Trophoblast cell (in vitro differentiated cells and primary cell): ENCODE measurements around the gene QRFP.

Experiments used
- DNase-seq, 2 donors: peaks; one replicate each; pipeline ENCODE4 v3.0.0-alpha.2; 2016
- H2AFZ ChIP-seq: 2 replicates; pipeline ENCODE4 v1.6.1; 2013; ENCODE audit warnings: low read length, moderate library complexity, mild to moderate bottlenecking; ENCODE audit not compliant: insufficient read depth, poor library complexity
- H2AK5ac ChIP-seq: 2 replicates; pipeline ENCODE4 v1.6.1; 2013; ENCODE audit warnings: mild to moderate bottlenecking, low read length
- H2BK120ac ChIP-seq: 2 replicates; pipeline ENCODE4 v1.6.1; 2013; ENCODE audit warnings: low read length, mild to moderate bottlenecking, moderate library complexity; ENCODE audit not compliant: insufficient read depth, poor library complexity
- H2BK12ac ChIP-seq: 2 replicates; pipeline ENCODE4 v1.6.1; 2013; ENCODE audit warnings: mild to moderate bottlenecking, low read length, moderate library complexity
- H2BK5ac ChIP-seq: 2 replicates; pipeline ENCODE4 v1.6.1; 2013; ENCODE audit warnings: low read length, low read depth, moderate library complexity, mild to moderate bottlenecking; ENCODE audit not compliant: poor library complexity
- H3K14ac ChIP-seq: 2 replicates; pipeline ENCODE4 v1.6.1; 2013; ENCODE audit warnings: mild to moderate bottlenecking, low read length
- H3K18ac ChIP-seq: 2 replicates; pipeline ENCODE4 v1.6.1; 2013; ENCODE audit warnings: mild to moderate bottlenecking, low read length
- H3K23ac ChIP-seq: 2 replicates; pipeline ENCODE4 v1.6.1; 2013; ENCODE audit warnings: low read length
- H3K27ac ChIP-seq: 2 replicates; pipeline ENCODE4 v1.5.1; 2013; ENCODE audit warnings: low read depth, mild to moderate bottlenecking, inconsistent platforms, low read length, moderate library complexity
- H3K27me3 ChIP-seq: 2 replicates; pipeline ENCODE4 v1.6.1; 2013; ENCODE audit warnings: inconsistent platforms, mild to moderate bottlenecking, low read length, moderate library complexity; ENCODE audit not compliant: insufficient read depth
- H3K36me3 ChIP-seq, 2 experiments: 1 replicate in 1 of 2; 2 replicates in 1 of 2; pipeline ENCODE4 v1.6.1; 2013; ENCODE audit warnings: low read length in 2 of 2, mild to moderate bottlenecking in 2 of 2, moderate library complexity in 1 of 2; ENCODE audit not compliant: insufficient read depth in 2 of 2, control insufficient read depth in 1 of 2
- H3K4ac ChIP-seq: 2 replicates; pipeline ENCODE4 v1.6.1; 2013; ENCODE audit warnings: low read depth, mild to moderate bottlenecking, low read length, moderate library complexity
- H3K4me1 ChIP-seq, 2 experiments: 1 replicate in 1 of 2; 2 replicates in 1 of 2; pipeline ENCODE4 v1.6.1; 2013; ENCODE audit warnings: low read length in 2 of 2, mild to moderate bottlenecking in 2 of 2, moderate library complexity in 1 of 2; ENCODE audit not compliant: insufficient read depth in 2 of 2, control insufficient read depth in 1 of 2
- H3K4me2 ChIP-seq: 2 replicates; pipeline ENCODE4 v1.6.1; 2013; ENCODE audit warnings: inconsistent platforms, mild to moderate bottlenecking, low read length, moderate library complexity
- H3K4me3 ChIP-seq: 2 replicates; pipeline ENCODE4 v1.5.1; 2013; ENCODE audit warnings: mild to moderate bottlenecking, low read depth, low read length, inconsistent platforms
- H3K79me1 ChIP-seq: one replicate; pipeline ENCODE4 v1.6.1; 2013; ENCODE audit warnings: low read length
- H3K79me2 ChIP-seq: 2 replicates; pipeline ENCODE4 v1.6.1; 2013; ENCODE audit warnings: low read length, mild to moderate bottlenecking; ENCODE audit not compliant: control insufficient read depth, insufficient read depth, poor library complexity
- H3K9ac ChIP-seq: 2 replicates; pipeline ENCODE4 v1.6.1; 2013; ENCODE audit warnings: mild to moderate bottlenecking, low read length
- H3K9me3 ChIP-seq: 2 replicates; pipeline ENCODE4 v1.6.1; 2013; ENCODE audit warnings: low read depth, mild to moderate bottlenecking, control low read depth, inconsistent platforms, low read length; ENCODE audit not compliant: insufficient read depth
- H4K12ac ChIP-seq: 2 replicates; pipeline ENCODE4 v1.6.1; 2013; ENCODE audit warnings: low read depth, mild to moderate bottlenecking, low read length, moderate library complexity
- H4K8ac ChIP-seq: 2 replicates; pipeline ENCODE4 v1.6.1; 2013; ENCODE audit warnings: low read depth, mild to moderate bottlenecking, low read length, moderate library complexity
- H4K91ac ChIP-seq: one replicate; pipeline ENCODE4 v1.6.1; 2013; ENCODE audit warnings: low read depth, mild to moderate bottlenecking, low read length, moderate library complexity
- WGBS: extraction: QIAGEN DNeasy Blood & Tissue Kit; methylation state at CpG from one replicate; pipeline ENCODE4 v1.1.7; 2013; ENCODE audit warnings: missing lambda C conversion rate; ENCODE audit not compliant: insufficient read length, insufficient coverage; ENCODE audit errors: extremely low coverage; 5-methylcytosine and 5-hydroxymethylcytosine counted together

QRFP gene

GRCh38 chr9:130872912-130873503, 23.6 kb downstream of the QRFP start:
- H3K79me2 ChIP-seq = no peaks in the 10 kb centered on the region
- no peak overlapping the region for H2BK120ac ChIP-seq
- H3K18ac ChIP-seq = no peak overlapping the region
- H3K4me1 ChIP-seq = no peaks in the 10 kb centered on the region
- H3K23ac ChIP-seq = no peak overlapping the region
- H3K27me3 ChIP-seq = no peaks in the 10 kb centered on the region
- H3K14ac ChIP-seq = no peak overlapping the region
- H3K27ac ChIP-seq = no peak overlapping the region
- no peak overlapping the region for H2AFZ ChIP-seq
- no peak overlapping the region for H4K91ac ChIP-seq
- H3K9ac ChIP-seq = no peak overlapping the region
- H4K8ac ChIP-seq = no peak overlapping the region
- no CpG with 5 or more reads among the region's 15 CpGs for WGBS
- H2AK5ac ChIP-seq = no peak overlapping the region
- H3K9me3 ChIP-seq = no peaks in the 10 kb centered on the region
- H3K4me3 ChIP-seq = no peak overlapping the region
- H3K4me2 ChIP-seq = no peak overlapping the region
- no peak overlapping the region for H4K12ac ChIP-seq
- no peaks in the 10 kb centered on the region for H3K79me1 ChIP-seq
- H3K4ac ChIP-seq = no peak overlapping the region
- no peak overlapping the region for H2BK12ac ChIP-seq
- H2BK5ac ChIP-seq = no peak overlapping the region
- DNase-seq = no peak
- H3K36me3 ChIP-seq = peaks cover 35 to 51% of the 10 kb centered on the region in 2 experiments

GRCh38 chr9:130872508-130872907, 24.1 kb downstream of the QRFP start:
- no peak overlapping the region for H2BK12ac ChIP-seq
- H3K79me2 ChIP-seq = no peaks in the 10 kb centered on the region
- H3K14ac ChIP-seq = no peak overlapping the region
- no peaks in the 10 kb centered on the region for H3K4me1 ChIP-seq
- no peak overlapping the region for H3K4ac ChIP-seq
- H4K12ac ChIP-seq = no peak overlapping the region
- H3K36me3 ChIP-seq = peaks cover 35 to 52% of the 10 kb centered on the region in 2 experiments
- H3K27ac ChIP-seq = no peak overlapping the region
- H3K4me3 ChIP-seq = no peak overlapping the region
- no peak overlapping the region for H3K4me2 ChIP-seq
- H3K23ac ChIP-seq = no peak overlapping the region
- WGBS = no CpG with 5 or more reads among the region's 9 CpGs
- H4K8ac ChIP-seq = no peak overlapping the region
- no peak overlapping the region for H3K9ac ChIP-seq
- H4K91ac ChIP-seq = no peak overlapping the region
- no peaks in the 10 kb centered on the region for H3K9me3 ChIP-seq
- no peaks in the 10 kb centered on the region for H3K27me3 ChIP-seq
- no peak overlapping the region for H2BK120ac ChIP-seq
- H3K79me1 ChIP-seq = no peaks in the 10 kb centered on the region
- H2BK5ac ChIP-seq = no peak overlapping the region
- H3K18ac ChIP-seq = no peak overlapping the region
- H2AFZ ChIP-seq = no peak overlapping the region
- no peak overlapping the region for H2AK5ac ChIP-seq
- DNase-seq = no peak

- Histone ChIP-seq H3K23ac (no peak overlapping the region), H3K4me2 (no peak overlapping the region), H3K9me3 (no peaks in the 10 kb centered on the region), H4K8ac (no peak overlapping the region), H3K14ac (no peak overlapping the region), H2BK5ac (no peak overlapping the region), H2BK12ac (no peak overlapping the region), H3K18ac (no peak overlapping the region), H3K9ac (no peak overlapping the region), H2AK5ac (no peak overlapping the region), H3K27me3 (no peaks in the 10 kb centered on the region), H4K12ac (no peak overlapping the region), H3K4ac (no peak overlapping the region), H2AFZ (no peak overlapping the region), H3K79me1 (no peaks in the 10 kb centered on the region), H3K36me3 (peaks cover 35 to 55% of the 10 kb centered on the region in 2 experiments), H3K79me2 (no peaks in the 10 kb centered on the region), H3K4me1 (no peaks in the 10 kb centered on the region), H4K91ac (no peak overlapping the region), H3K4me3 (no peak overlapping the region), H2BK120ac (no peak overlapping the region), H3K27ac (no peak overlapping the region)
- no CpG with 5 or more reads among the region's 15 CpGs for WGBS
- DNase-seq = no peak
Measured at GRCh38 chr9:130872093-130872492, 24.5 kb downstream of the QRFP start.

GRCh38 chr9:130871395-130872062, 25.1 kb downstream of the QRFP start:
- Histone ChIP-seq H3K14ac (no peak overlapping the region), H3K4me1 (no peaks in the 10 kb centered on the region), H2BK12ac (no peak overlapping the region), H2AFZ (no peak overlapping the region), H2BK5ac (no peak overlapping the region), H3K79me2 (no peaks in the 10 kb centered on the region), H2AK5ac (no peak overlapping the region), H3K4ac (no peak overlapping the region), H3K79me1 (no peaks in the 10 kb centered on the region), H3K9me3 (no peaks in the 10 kb centered on the region), H4K8ac (no peak overlapping the region), H2BK120ac (no peak overlapping the region), H3K27me3 (no peaks in the 10 kb centered on the region), H3K36me3 (peaks cover 35 to 55% of the 10 kb centered on the region in 2 experiments), H4K91ac (no peak overlapping the region), H3K18ac (no peak overlapping the region), H3K27ac (no peak overlapping the region), H3K4me3 (no peak overlapping the region), H3K23ac (no peak overlapping the region), H3K9ac (no peak overlapping the region), H3K4me2 (no peak overlapping the region), H4K12ac (no peak overlapping the region)
- no peak for DNase-seq
- WGBS = no CpG with 5 or more reads among the region's 10 CpGs
